DMS 273 (cell line): ENCODE results near the gene FAM3D.
"Not testable (repeated sequence)": the region's sequence is repeated elsewhere in the genome, so short reads cannot be mapped to it uniquely, and the experiment has no call there.

ENCODE experiments used
- DNase-seq: peaks from one replicate; lab custom pipeline; 2025; ENCODE audit not compliant: unreplicated experiment; lab: John Stamatoyannopoulos, UW

The FAM3D gene

GRCh38 chr3:58683466-58683865 lies 16.9 kb upstream of the FAM3D start:
- no peak for DNase-seq

GRCh38 chr3:58683001-58683458 lies 16.5 kb upstream of the FAM3D start:
- peak; percentile 78 for DNase-seq

GRCh38 chr3:58681863-58682262 lies 15.3 kb upstream of the FAM3D start:
- DNase-seq: no peak

- DNase-seq: no peak
Observed at GRCh38 chr3:58680879-58681525, 14.4 kb upstream of the FAM3D start.

GRCh38 chr3:58679974-58680666 lies 13.5 kb upstream of the FAM3D start:
- no peak for DNase-seq

GRCh38 chr3:58679446-58679845 lies 12.9 kb upstream of the FAM3D start:
- DNase-seq: no peak

- DNase-seq: not testable (repeated sequence)
Observed at GRCh38 chr3:58678177-58678970, 11.8 kb upstream of the FAM3D start.

GRCh38 chr3:58672880-58673279 lies 6.3 kb upstream of the FAM3D start:
- DNase-seq: no peak

GRCh38 chr3:58672451-58672850 lies 5.9 kb upstream of the FAM3D start:
- DNase-seq: no peak

GRCh38 chr3:58670506-58671135 lies 4.0 kb upstream of the FAM3D start:
- peak; percentile 30 for DNase-seq

GRCh38 chr3:58668247-58668646 lies 1.7 kb upstream of the FAM3D start:
- no peak for DNase-seq

- DNase-seq: no peak
Observed at GRCh38 chr3:58667704-58668103, 1.1 kb upstream of the FAM3D start.

- no peak for DNase-seq
Observed at GRCh38 chr3:58667229-58667628, 655 bp upstream of the FAM3D start.

- DNase-seq: no peak
Observed at GRCh38 chr3:58665405-58665804, 1.2 kb downstream of the FAM3D start.

GRCh38 chr3:58664611-58665010 lies 2.0 kb downstream of the FAM3D start:
- no peak for DNase-seq

GRCh38 chr3:58661836-58662420 lies 4.6 kb downstream of the FAM3D start:
- peak; percentile 14 for DNase-seq

- DNase-seq: no peak
Observed at GRCh38 chr3:58660998-58661397, 5.6 kb downstream of the FAM3D start.

GRCh38 chr3:58659051-58659675 lies 7.4 kb downstream of the FAM3D start:
- peak; percentile 46 for DNase-seq

GRCh38 chr3:58658508-58658907 lies 8.1 kb downstream of the FAM3D start:
- DNase-seq: no peak

- no peak for DNase-seq
Observed at GRCh38 chr3:58657571-58658141, 8.9 kb downstream of the FAM3D start.
